Measurements from ENCODE around the gene MBD3L5.

GRCh38 chr19:6983448-6983847 lies 46.9 kb upstream of the MBD3L5 start:
- TF ChIP-seq FOXA1 (IDR thresholded peaks at IDR 0.05) (no peak), CTCF (IDR thresholded peaks at IDR 0.05; ENCODE audit: low read depth, low read length, missing input control) (no peak), JUND (IDR thresholded peaks at IDR 0.05) (no peak), SP1 (IDR thresholded peaks at IDR 0.05) (no peak), RAD21 (IDR thresholded peaks at IDR 0.05) (no peak), ATF3 (IDR thresholded peaks at IDR 0.05) (no peak), YY1 (IDR thresholded peaks at IDR 0.05) (no peak)
